GM23338 (cell line): ENCODE measurements around the gene PRELID3B. TPM values are rescaled to one million over a fixed set of nuclear protein-coding genes. Genes with fewer than 3 reads are reported as not detected.

ENCODE experiments used
- ATAC-seq: fragments of 200-7000 bp; cut with Tn5 transposase; 3 replicates; pipeline ENCODE4 v1.9.1; 2020
- DNase-seq: peaks from one replicate; pipeline ENCODE4 v3.0.0-alpha.2; 2015; ENCODE audit warnings: low spot score
- H2AFZ ChIP-seq: fragments of 200-600 bp; sonication (generic); 2 replicates; pipeline ENCODE4 v1.8.0; 2016; ENCODE audit warnings: antibody characterized with exemption, mild to moderate bottlenecking, moderate library complexity
- H3F3A ChIP-seq: fragments of 200-600 bp; sonication (generic); replicated peaks from 2 replicates; pipeline ENCODE4 v1.8.0; 2017; ENCODE audit warnings: antibody characterized with exemption, mixed run types, low read depth
- H3K27ac ChIP-seq: fragments of 200-600 bp; sonication (generic); 2 replicates; pipeline ENCODE4 v1.6.1; 2016; ENCODE audit warnings: low read depth
- H3K27me3 ChIP-seq: fragments of 200-600 bp; sonication (generic); 2 replicates; pipeline ENCODE4 v1.8.0; 2016; ENCODE audit warnings: mild to moderate bottlenecking, mixed run types, moderate library complexity; ENCODE audit not compliant: insufficient read depth
- H3K36me3 ChIP-seq: fragments of 200-600 bp; sonication (generic); 2 replicates; pipeline ENCODE4 v1.8.0; 2016; ENCODE audit warnings: mild to moderate bottlenecking; ENCODE audit not compliant: insufficient read depth
- H3K4me1 ChIP-seq: fragments of 200-600 bp; sonication (generic); 2 replicates; pipeline ENCODE4 v1.8.0; 2016; ENCODE audit warnings: mild to moderate bottlenecking, moderate library complexity; ENCODE audit not compliant: insufficient read depth
- H3K4me2 ChIP-seq: fragments of 200-600 bp; sonication (generic); 2 replicates; pipeline ENCODE4 v1.7.1; 2017; ENCODE audit warnings: mixed run types
- H3K4me3 ChIP-seq: fragments of 200-600 bp; sonication (generic); 2 replicates; pipeline ENCODE4 v1.6.1; 2016; ENCODE audit warnings: mixed run types
- H3K79me2 ChIP-seq: fragments of 200-600 bp; sonication (generic); replicated peaks from 2 replicates; pipeline ENCODE4 v1.8.0; 2017; ENCODE audit warnings: mild to moderate bottlenecking; ENCODE audit not compliant: insufficient read depth
- H3K9me2 ChIP-seq: fragments of 200-600 bp; sonication (generic); 2 replicates; pipeline ENCODE4 v1.8.0; 2017; ENCODE audit not compliant: insufficient read depth
- H4K20me1 ChIP-seq: fragments of 200-600 bp; sonication (generic); replicated peaks from 2 replicates; pipeline ENCODE4 v1.8.0; 2017; ENCODE audit warnings: mild to moderate bottlenecking; ENCODE audit not compliant: insufficient read depth
- H3K27ac Mint-ChIP-seq: 2 replicates; pipeline ENCODE4 v1.8.0; 2020; ENCODE audit warnings: inconsistent platforms, mild to moderate bottlenecking, moderate library complexity, mixed read lengths
- H3K27me3 Mint-ChIP-seq: 3 replicates; pipeline ENCODE4 v1.8.0; 2022; ENCODE audit warnings: low read depth, mild to moderate bottlenecking, moderate library complexity, mixed read lengths, inconsistent platforms; ENCODE audit not compliant: insufficient read depth, poor library complexity
- H3K36me3 Mint-ChIP-seq: 3 replicates; pipeline ENCODE4 v1.8.0; 2021; ENCODE audit warnings: low read depth, mild to moderate bottlenecking, inconsistent platforms, moderate library complexity, mixed read lengths
- H3K4me1 Mint-ChIP-seq: 3 replicates; pipeline ENCODE4 v1.8.0; 2020; ENCODE audit warnings: mild to moderate bottlenecking, inconsistent platforms, mixed read lengths
- H3K4me3 Mint-ChIP-seq: 3 replicates; pipeline ENCODE4 v1.8.0; 2021; ENCODE audit warnings: moderate library complexity, mild to moderate bottlenecking, inconsistent platforms, mixed read lengths
- H3K9me3 Mint-ChIP-seq: 3 replicates; pipeline ENCODE4 v1.8.0; 2020; ENCODE audit warnings: moderate library complexity, mild to moderate bottlenecking, inconsistent platforms, mixed read lengths
- CREB1 ChIP-seq: fragments of 250-450 bp; sonication (Bioruptor Pico); IDR thresholded peaks from 2 replicates; pipeline ENCODE4 v1.5.0; 2020; ENCODE audit warnings: low read depth, mild to moderate bottlenecking, moderate library complexity
- EZH2phosphoT487 ChIP-seq: fragments of 200-600 bp; sonication (generic); IDR thresholded peaks from one replicate; pipeline ENCODE4 v1.8.1; 2018; ENCODE audit warnings: antibody characterized with exemption; ENCODE audit not compliant: unreplicated experiment
- JUNB ChIP-seq: IDR thresholded peaks from one replicate; pipeline ENCODE4 v1.6.1; 2016; ENCODE audit warnings: antibody characterized with exemption; ENCODE audit not compliant: unreplicated experiment
- POLR2AphosphoS5 ChIP-seq: IDR thresholded peaks from 2 replicates; pipeline ENCODE4 v1.6.1; 2016; ENCODE audit warnings: antibody characterized with exemption, low read depth
- REST ChIP-seq: IDR thresholded peaks from one replicate; pipeline ENCODE4 v1.6.1; 2018; ENCODE audit warnings: antibody characterized with exemption; ENCODE audit not compliant: unreplicated experiment
- STAT1 ChIP-seq: IDR thresholded peaks from one replicate; pipeline ENCODE4 v1.6.1; 2016; ENCODE audit warnings: antibody characterized with exemption; ENCODE audit not compliant: unreplicated experiment
- ZNF114 ChIP-seq: fragments of 250-450 bp; sonication (Bioruptor Pico); IDR thresholded peaks from 2 replicates; pipeline ENCODE4 v1.5.0; 2020; ENCODE audit warnings: mild to moderate bottlenecking, moderate library complexity
- polyA plus RNA-seq: library from polyadenylated mRNA; unstranded; fragments of >200 nt; fragmentation: Nextera tagmentation; extraction: Ambion mirVana; gene quantifications from 2 replicates; pipeline ENCODE4 v1.2.1, GENCODE V29; 2016
- total RNA-seq: library from RNA; depleted of rRNA; stranded (reverse); fragments of >200 nt; shearing (Covaris generic); gene quantifications from 2 replicates; pipeline ENCODE4 v1.2.3, GENCODE V29; 2014

Gene PRELID3B
- total and polyA plus RNA-seq, 2 experiments from 2014 or later = 42.7 to 43.6 TPM

- H3K36me3 Mint-ChIP-seq = peaks cover 67% of the 10 kb centered on the region
- H3K4me1 Mint-ChIP-seq = peaks cover 12% of the 10 kb centered on the region
- peaks cover 9% of the 10 kb centered on the region for H3K4me1 ChIP-seq
- H3F3A ChIP-seq = no peaks in the 10 kb centered on the region
- no peak overlapping the region for H2AFZ ChIP-seq
- no peak overlapping the region for H3K27ac ChIP-seq
- no peak overlapping the region for H3K4me2 ChIP-seq
- H3K36me3 ChIP-seq = peaks cover 50% of the 10 kb centered on the region
- DNase-seq = no peak
- no peak overlapping the region for H3K27ac Mint-ChIP-seq
- no peak overlapping the region for H3K4me3 Mint-ChIP-seq
- no peaks in the 10 kb centered on the region for H3K27me3 Mint-ChIP-seq
- no peaks in the 10 kb centered on the region for H3K27me3 ChIP-seq
- no peaks in the 10 kb centered on the region for H3K9me2 ChIP-seq
- H4K20me1 ChIP-seq = peaks cover 30% of the 10 kb centered on the region; the same call in 1 of the 2 replicates
- H3K9me3 Mint-ChIP-seq = no peaks in the 10 kb centered on the region
- H3K79me2 ChIP-seq = peaks cover 35% of the 10 kb centered on the region
- TF ChIP-seq ZNF114 (CRISPR knock-in tag) = no peak
- ATAC-seq = no peak
- H3K4me3 ChIP-seq = no peak overlapping the region
These were observed 54.6 kb downstream of the PRELID3B start for GRCh38 chr20:58987790-58988564.

DNA sequence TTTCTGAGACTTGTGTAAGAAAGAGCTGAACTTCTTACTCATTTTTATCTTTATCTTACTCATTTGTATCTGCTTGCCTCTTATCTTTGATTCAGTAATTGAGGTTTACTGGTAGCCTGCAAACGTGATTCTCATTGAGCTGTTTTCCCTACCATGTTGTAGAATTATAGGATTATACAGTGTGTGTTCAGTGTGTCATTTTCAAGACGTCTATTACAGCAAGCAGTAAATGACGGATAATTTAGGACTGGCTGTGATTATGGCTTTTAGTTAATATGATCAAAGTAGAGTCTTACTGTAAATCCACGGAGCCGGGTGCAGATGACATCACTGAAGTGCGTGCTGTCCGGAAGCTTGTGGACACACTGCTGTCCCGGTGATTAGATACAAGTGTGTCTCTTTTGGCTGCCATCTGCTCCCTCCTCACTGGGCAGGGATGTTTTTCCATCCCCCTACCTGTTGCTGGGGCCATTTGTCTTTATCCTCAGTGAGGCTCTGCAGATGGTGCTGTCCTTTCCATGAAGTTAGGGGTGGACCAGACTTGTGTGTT lies 55.5 kb downstream of the PRELID3B start:
- H2AFZ ChIP-seq = no peak overlapping the region
- no peak for TF ChIP-seq POLR2AphosphoS5
- H3K27ac ChIP-seq = no peak overlapping the region
- no peaks in the 10 kb centered on the region for H3K27me3 ChIP-seq
- peaks cover 44% of the 10 kb centered on the region for H3K79me2 ChIP-seq
- Mint-ChIP-seq H3K27ac (no peak overlapping the region), H3K4me1 (peaks cover 19% of the 10 kb centered on the region), H3K27me3 (peaks cover 5% of the 10 kb centered on the region), H3K36me3 (peaks cover 65% of the 10 kb centered on the region), H3K4me3 (no peak overlapping the region), H3K9me3 (no peaks in the 10 kb centered on the region; the same call in 2 of the 3 replicates)
- peaks cover 43% of the 10 kb centered on the region for H3K36me3 ChIP-seq
- H3K4me3 ChIP-seq = no peak overlapping the region
- DNase-seq (no peak), ATAC-seq (no peak)
- peaks cover 30% of the 10 kb centered on the region; the same call in 1 of the 2 replicates for H4K20me1 ChIP-seq
- no peaks in the 10 kb centered on the region for H3F3A ChIP-seq
- peaks cover 13% of the 10 kb centered on the region for H3K4me1 ChIP-seq
- no peak overlapping the region for H3K4me2 ChIP-seq
- no peaks in the 10 kb centered on the region; the same call in 1 of the 2 replicates for H3K9me2 ChIP-seq

- Mint-ChIP-seq H3K27me3 (peaks cover 5% of the 10 kb centered on the region), H3K27ac (no peak overlapping the region)
- H3K36me3 ChIP-seq = peaks cover 36% of the 10 kb centered on the region
- no peak for TF ChIP-seq STAT1
- TF ChIP-seq REST = no peak
- TF ChIP-seq POLR2AphosphoS5 = no peak
- no peak for TF ChIP-seq EZH2phosphoT487
- no peak for TF ChIP-seq CREB1 (CRISPR knock-in tag)
- no peak for TF ChIP-seq JUNB
These were observed 56.2 kb downstream of the PRELID3B start for GRCh38 chr20:58986286-58986967.

More at GRCh38 chr20:58986286-58986967, 56.2 kb downstream of the PRELID3B start:
- Histone ChIP-seq H3K4me1 (peaks cover 14% of the 10 kb centered on the region), H3K4me3 (no peak overlapping the region), H4K20me1 (peaks cover 30% of the 10 kb centered on the region; the same call in 1 of the 2 replicates), H2AFZ (no peak overlapping the region), H3F3A (no peaks in the 10 kb centered on the region), H3K79me2 (peaks cover 50% of the 10 kb centered on the region), H3K27me3 (no peaks in the 10 kb centered on the region), H3K27ac (no peak overlapping the region), H3K4me2 (no peak overlapping the region), H3K9me2 (no peaks in the 10 kb centered on the region; the same call in 1 of the 2 replicates)
- Mint-ChIP-seq H3K4me3 (no peak overlapping the region), H3K9me3 (no peaks in the 10 kb centered on the region; the same call in 2 of the 3 replicates), H3K4me1 (peaks cover 19% of the 10 kb centered on the region), H3K36me3 (peaks cover 59% of the 10 kb centered on the region)
- DNase-seq = no peak
- no peak for ATAC-seq
